ENCODE results near the gene SPSB4.
"Not testable (repeated sequence)": the region's sequence is repeated elsewhere in the genome, so short reads cannot be mapped to it uniquely, and the experiment has no call there.

The SPSB4 gene

GRCh38 chr3:141050576-141051442 lies at the start of gene SPSB4:
Gene SPSB4 (plus strand): TSS chr3:141051347. CDS start chr3:141066105, 14,758 bp downstream.
- DNase-seq: peak; percentile 50

GRCh38 chr3:141006344-141006743 lies 44.8 kb upstream of the SPSB4 start:
- no peak for DNase-seq

GRCh38 chr3:141009496-141009895 lies 41.7 kb upstream of the SPSB4 start:
- DNase-seq: no peak

GRCh38 chr3:141011232-141011996 lies 39.7 kb upstream of the SPSB4 start:
- peak; percentile 75 for DNase-seq

- no peak for DNase-seq
Measured at GRCh38 chr3:141011997-141012262, 39.2 kb upstream of the SPSB4 start.

GRCh38 chr3:141012571-141012970 lies 38.6 kb upstream of the SPSB4 start:
- DNase-seq: no peak

- no peak for DNase-seq
Measured at GRCh38 chr3:141015481-141015880, 35.7 kb upstream of the SPSB4 start.

GRCh38 chr3:141017366-141018322 lies 33.5 kb upstream of the SPSB4 start:
- not testable (repeated sequence) for DNase-seq

GRCh38 chr3:141019244-141019643 lies 31.9 kb upstream of the SPSB4 start:
- DNase-seq: no peak

- DNase-seq: no peak
Measured at GRCh38 chr3:141020143-141020830, 30.9 kb upstream of the SPSB4 start.

GRCh38 chr3:141021261-141021660 lies 29.9 kb upstream of the SPSB4 start:
- DNase-seq: no peak

- no peak for DNase-seq
Measured at GRCh38 chr3:141030296-141030695, 20.9 kb upstream of the SPSB4 start.

- no peak for DNase-seq
Measured at GRCh38 chr3:141039589-141039988, 11.6 kb upstream of the SPSB4 start.

GRCh38 chr3:141044695-141045641 lies 6.2 kb upstream of the SPSB4 start:
- no peak for DNase-seq

GRCh38 chr3:141045849-141046248 lies 5.3 kb upstream of the SPSB4 start:
- DNase-seq: no peak

GRCh38 chr3:141047168-141047567 lies 4.0 kb upstream of the SPSB4 start:
- no peak for DNase-seq

- no peak for DNase-seq
Measured at GRCh38 chr3:141049681-141050080, 1.5 kb upstream of the SPSB4 start.

GRCh38 chr3:141051443-141052200 lies 475 bp downstream of the SPSB4 start:
- peak; percentile 34 for DNase-seq

GRCh38 chr3:141052201-141053069 lies 1.3 kb downstream of the SPSB4 start:
- DNase-seq: peak; percentile 7

Measured in NCI-H1092 treated with DMSO at 0.1 percent for 48 hours (cell line).